GM21825 (cell line): Measurements from ENCODE around the gene TTC19.
"Not testable (repeated sequence)": the region's sequence is repeated elsewhere in the genome, so short reads cannot be mapped to it uniquely, and the experiment has no call there.

Source experiments
- ATAC-seq: cut with Tn5 transposase; IDR thresholded peaks from one replicate; pipeline ENCODE4 v1.9.1; 2021; ENCODE audit warnings: mild to moderate bottlenecking, moderate library complexity; ENCODE audit not compliant: unreplicated experiment

The TTC19 gene

GRCh38 chr17:16027708-16028584 is 28.3 kb downstream of the TTC19 start:
- peak; percentile 74 for ATAC-seq

DNA sequence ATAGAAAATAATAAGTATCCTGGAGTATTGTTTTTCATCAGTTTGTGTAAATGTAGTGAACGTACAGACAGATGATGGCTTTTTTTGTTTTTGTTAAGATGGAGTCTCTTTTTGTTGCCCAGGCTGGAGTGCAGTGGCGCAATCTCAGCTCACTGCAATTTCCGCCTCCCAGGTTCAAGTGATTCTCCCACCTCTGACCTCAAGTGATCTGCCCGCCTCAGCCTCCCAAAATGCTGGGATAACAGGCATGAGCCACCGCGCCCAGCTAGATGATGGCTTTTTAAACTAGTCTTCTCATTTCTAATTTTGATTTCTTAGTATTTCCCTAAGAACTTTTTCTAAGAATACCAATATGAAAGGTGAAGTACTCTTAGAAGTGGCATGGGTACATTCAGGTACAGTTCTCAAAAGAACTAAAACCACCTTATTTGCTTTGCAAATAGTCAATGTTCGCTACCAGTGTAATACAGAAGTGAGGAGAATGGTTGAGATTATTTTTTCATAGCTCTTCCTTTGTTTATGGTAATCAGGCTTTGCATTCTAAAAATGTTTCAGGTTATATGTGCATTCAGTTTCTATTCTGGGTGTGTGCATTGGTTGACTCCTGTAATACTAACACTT is 34.2 kb downstream of the TTC19 start:
- ATAC-seq = no peak

- ATAC-seq = no peak
Observed at GRCh38 chr17:16036261-16036660, 36.6 kb downstream of the TTC19 start.

DNA sequence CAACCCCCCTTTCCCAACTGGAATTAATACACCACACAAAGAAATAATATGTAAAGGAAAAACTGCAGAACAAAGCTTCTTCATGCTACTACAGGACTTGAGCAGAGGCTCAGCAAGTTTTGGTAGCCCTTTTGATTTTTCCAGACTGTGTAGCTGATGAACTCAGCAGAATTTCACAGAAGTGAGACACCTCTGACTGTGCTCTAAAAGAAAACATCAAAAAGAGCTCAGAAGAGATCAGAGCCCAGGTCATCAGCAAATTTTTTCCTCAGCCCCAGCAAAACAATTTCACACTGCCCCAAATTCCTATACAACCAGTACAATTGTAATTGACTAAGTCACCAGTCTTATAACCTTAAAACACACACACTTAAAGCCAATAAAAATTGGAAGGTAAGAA is 38.0 kb downstream of the TTC19 start:
- no peak for ATAC-seq

DNA sequence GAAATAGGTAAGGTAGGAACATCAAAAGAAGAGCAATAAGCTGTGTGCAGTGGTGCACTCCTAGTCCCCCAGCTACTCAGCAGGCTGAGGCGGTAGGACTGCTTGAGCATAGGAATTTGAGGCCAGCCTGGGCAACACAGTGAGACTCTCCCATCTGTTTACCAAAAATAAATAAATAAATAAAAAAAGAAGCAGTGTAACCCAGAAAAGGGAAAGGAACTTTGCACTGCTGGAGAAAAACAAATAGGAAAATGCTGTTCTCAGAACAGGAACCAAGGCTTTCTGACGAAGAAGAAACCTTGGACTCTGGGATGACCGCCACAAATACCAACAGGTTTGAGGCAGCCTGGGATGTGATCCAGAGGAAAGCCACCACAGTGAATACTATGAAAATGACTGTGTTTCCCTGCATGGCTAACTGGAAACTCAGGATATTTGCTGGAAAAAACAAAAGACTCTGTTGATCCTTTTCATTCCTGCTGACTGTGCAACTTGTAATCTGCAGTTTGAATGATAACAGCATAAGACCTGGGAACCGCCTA is 41.2 kb downstream of the TTC19 start:
- no peak for ATAC-seq

- ATAC-seq = no peak
Observed at GRCh38 chr17:16044487-16044886, 44.9 kb downstream of the TTC19 start.

- ATAC-seq = no peak
Observed at GRCh38 chr17:16046966-16047365, 47.3 kb downstream of the TTC19 start.

GRCh38 chr17:16048811-16049449 is 49.3 kb downstream of the TTC19 start:
- no peak for ATAC-seq

GRCh38 chr17:16050844-16051243 is 51.2 kb downstream of the TTC19 start:
- no peak for ATAC-seq

DNA sequence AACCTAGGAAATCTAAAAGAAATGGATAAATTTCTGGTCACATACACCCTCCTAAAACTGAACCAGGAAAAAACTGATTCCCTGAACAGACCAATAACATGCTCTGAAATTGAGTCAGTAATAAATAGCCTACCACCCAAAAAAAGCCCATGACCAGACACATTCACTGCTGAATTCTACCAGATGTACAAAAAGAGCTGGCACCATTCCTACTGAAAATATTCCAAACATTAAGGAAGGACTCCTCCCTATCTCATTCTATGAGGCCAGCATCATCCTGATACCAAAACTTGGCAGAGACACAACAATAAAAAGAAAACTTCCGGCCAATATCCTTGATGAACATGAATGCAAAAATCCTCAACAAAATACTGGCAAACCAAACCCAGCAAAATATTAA is 52.9 kb downstream of the TTC19 start:
- ATAC-seq = no peak

- ATAC-seq = not testable (repeated sequence)
Observed at GRCh38 chr17:16055139-16055538, 55.5 kb downstream of the TTC19 start.

GRCh38 chr17:16061631-16062030 is 62.0 kb downstream of the TTC19 start:
- ATAC-seq = no peak

GRCh38 chr17:16066125-16066524 is 66.5 kb downstream of the TTC19 start:
- no peak for ATAC-seq

DNA sequence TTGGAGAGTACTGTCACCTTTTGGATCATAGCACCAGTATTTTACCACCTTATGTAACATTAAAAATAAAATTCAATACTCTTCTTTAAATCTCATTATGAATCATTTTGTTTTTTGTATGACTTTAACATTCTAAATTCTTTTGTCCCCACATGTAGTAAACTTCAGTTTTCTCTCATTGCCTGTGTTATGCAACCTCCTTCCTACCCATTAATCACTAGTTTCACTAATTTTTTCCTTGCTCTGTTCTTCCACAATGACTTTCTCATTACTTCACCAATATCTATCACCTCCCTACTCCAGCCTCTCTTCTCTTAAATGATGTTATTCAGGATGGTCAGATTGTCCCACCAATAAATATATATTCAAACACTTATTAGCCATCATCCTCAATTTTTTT is 68.7 kb downstream of the TTC19 start:
- no peak for ATAC-seq

DNA sequence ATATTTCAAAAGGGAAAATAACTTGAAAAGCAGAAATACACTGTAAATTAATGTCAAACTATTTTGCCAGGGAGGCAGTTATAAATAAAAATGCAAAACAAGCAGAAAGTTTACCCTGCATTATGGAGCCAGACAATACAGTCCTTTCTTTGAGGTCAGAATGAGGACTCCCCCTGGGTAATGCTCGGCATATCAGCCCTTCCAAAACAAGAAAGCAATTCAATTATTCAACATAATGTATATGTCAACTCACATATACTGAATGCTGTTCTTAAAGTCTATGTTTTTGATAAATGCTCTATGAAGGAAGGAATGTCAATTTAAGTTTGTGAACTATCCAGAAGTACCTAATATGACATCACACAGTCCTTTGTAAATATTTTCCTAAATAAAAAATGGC is 72.4 kb downstream of the TTC19 start:
- ATAC-seq = no peak

- ATAC-seq = no peak
Observed at GRCh38 chr17:16073845-16074244, 74.2 kb downstream of the TTC19 start.

DNA sequence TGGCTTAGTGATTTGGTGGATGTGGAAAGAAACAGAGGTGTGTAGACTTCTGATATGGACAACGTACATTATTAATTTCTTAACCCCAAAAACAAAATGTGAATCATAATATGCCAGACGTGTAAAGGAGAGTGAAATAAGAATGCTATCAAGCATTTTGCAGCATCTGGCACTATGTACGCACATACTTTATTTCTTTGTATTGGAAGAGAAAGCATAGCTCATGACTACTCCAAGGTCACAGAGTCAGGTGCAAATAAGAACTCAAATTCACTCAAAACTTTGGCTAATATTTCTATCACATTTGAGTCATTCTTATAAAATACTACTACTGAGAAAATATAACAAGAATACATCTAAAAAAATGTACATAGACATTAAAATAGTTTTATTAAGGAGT is 74.8 kb downstream of the TTC19 start:
- ATAC-seq = no peak

- ATAC-seq = no peak
Observed at GRCh38 chr17:16075949-16076348, 76.3 kb downstream of the TTC19 start.
